ENCODE results near the gene CSMD2. TPM values are rescaled to one million over a fixed set of nuclear protein-coding genes. Genes with fewer than 3 reads are reported as not detected.
A peak's percentile ranks its signal among the peaks of the same experiment; 100 is the strongest.

The CSMD2 gene
- total and polyA plus RNA-seq, 8 donors = 0.20 to 0.81 (median 0.47) TPM

- DNase-seq (no peak), ATAC-seq (no peak)
- no peaks in the 10 kb centered on the region for H3K4me1 ChIP-seq
- H3K9me3 ChIP-seq = no peaks in the 10 kb centered on the region
- intact Hi-C loops (cut with DNase I) = no loop called here
- H3K27ac ChIP-seq = no peak overlapping the region
- TF ChIP-seq CTCF (IDR thresholded peaks at IDR 0.05) = no peak
- H3K27me3 ChIP-seq = peaks cover 0 to 28% of the 10 kb centered on the region in 2 donors
- no peaks in the 10 kb centered on the region for H3K36me3 ChIP-seq
- H3K4me3 ChIP-seq = no peak overlapping the region
These were observed 446.8 kb downstream of the CSMD2 start for GRCh38 chr1:33718186-33718585.

GRCh38 chr1:33716976-33717688 lies 447.9 kb downstream of the CSMD2 start:
- intact Hi-C loops (cut with DNase I) = no loop called here
- no peaks in the 10 kb centered on the region for H3K9me3 ChIP-seq
- H3K36me3 ChIP-seq = no peaks in the 10 kb centered on the region
- no peak for TF ChIP-seq CTCF (IDR thresholded peaks at IDR 0.05)
- H3K27ac ChIP-seq = no peak overlapping the region
- no peak overlapping the region for H3K4me3 ChIP-seq
- no peaks in the 10 kb centered on the region for H3K4me1 ChIP-seq
- DNase-seq (no peak), ATAC-seq (no peak)
- peaks cover 0 to 32% of the 10 kb centered on the region in 2 donors for H3K27me3 ChIP-seq

GRCh38 chr1:33715195-33715811 lies 449.7 kb downstream of the CSMD2 start:
- H3K36me3 ChIP-seq = no peaks in the 10 kb centered on the region
- no peaks in the 10 kb centered on the region for H3K9me3 ChIP-seq
- intact Hi-C loops (cut with DNase I) = no loop called here
- no peaks in the 10 kb centered on the region for H3K4me1 ChIP-seq
- ATAC-seq (no peak), DNase-seq (no peak)
- no peak for TF ChIP-seq CTCF (IDR thresholded peaks at IDR 0.05)
- H3K27ac ChIP-seq = no peak overlapping the region
- no peak overlapping the region for H3K4me3 ChIP-seq
- H3K27me3 ChIP-seq = peaks cover 0 to 43% of the 10 kb centered on the region in 2 donors

- TF ChIP-seq CTCF (IDR thresholded peaks at IDR 0.05) = no peak
- Histone ChIP-seq H3K4me1 (no peaks in the 10 kb centered on the region), H3K27ac (no peak overlapping the region), H3K9me3 (no peaks in the 10 kb centered on the region), H3K36me3 (no peaks in the 10 kb centered on the region), H3K4me3 (no peak overlapping the region), H3K27me3 (peaks cover 0 to 43% of the 10 kb centered on the region in 2 donors)
- ATAC-seq (no peak), DNase-seq (no peak)
- intact Hi-C loops (cut with DNase I) = no loop called here
These were observed 450.6 kb downstream of the CSMD2 start for GRCh38 chr1:33714421-33714820.

- H3K27me3 ChIP-seq = peaks cover 0 to 36% of the 10 kb centered on the region in 2 donors
- no peaks in the 10 kb centered on the region for H3K4me1 ChIP-seq
- no peak overlapping the region for H3K4me3 ChIP-seq
- no peaks in the 10 kb centered on the region for H3K36me3 ChIP-seq
- no peaks in the 10 kb centered on the region for H3K9me3 ChIP-seq
- no peak overlapping the region for H3K27ac ChIP-seq
- intact Hi-C loops (cut with DNase I) = no loop called here
- ATAC-seq (no peak), DNase-seq (peak in 1 of 4 donors; percentile 65)
- no peak for TF ChIP-seq CTCF (IDR thresholded peaks at IDR 0.05)
These were observed 451.8 kb downstream of the CSMD2 start for GRCh38 chr1:33713058-33713877.
